Medulla oblongata (tissue), 1 donor: ENCODE measurements around the gene SUPT3H.

Experiments used
- DNase-seq: peaks from one replicate; pipeline ENCODE4 v3.0.0-alpha.2; 2015; ENCODE audit errors: extremely low spot score

SUPT3H gene

DNA sequence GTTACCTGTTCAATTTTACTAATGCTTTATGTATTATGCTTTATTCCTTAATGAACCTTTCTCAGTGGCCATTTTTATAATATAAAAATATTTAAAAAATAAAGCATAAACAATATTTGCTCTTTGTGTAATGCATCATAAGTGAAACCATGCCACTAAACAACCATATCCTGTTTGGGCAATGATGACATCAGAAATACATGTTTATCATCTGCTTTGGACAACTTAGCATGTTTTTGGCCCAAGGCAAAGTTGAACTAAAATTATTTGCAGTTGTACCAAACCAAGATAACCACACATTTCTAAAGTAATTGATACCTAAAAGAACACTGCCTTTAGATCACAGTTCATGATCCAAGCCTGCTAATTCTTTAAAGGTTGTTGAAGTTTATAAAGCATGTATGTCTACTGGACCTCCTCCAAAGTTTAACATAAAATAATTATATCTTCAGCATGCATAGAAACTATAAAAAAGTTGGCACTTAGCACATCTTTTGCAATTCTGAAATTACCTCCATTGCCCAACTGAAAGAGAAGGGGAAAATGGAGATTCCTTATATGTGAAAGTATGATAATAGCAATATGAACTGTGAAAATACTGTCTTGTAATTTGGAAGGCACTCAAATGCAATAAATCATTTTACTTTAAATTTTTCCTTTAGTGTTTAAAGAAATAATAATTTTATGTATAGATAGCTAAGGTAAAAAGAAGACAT is 375.2 kb downstream of the SUPT3H start:
- DNase-seq, result no peak

DNA sequence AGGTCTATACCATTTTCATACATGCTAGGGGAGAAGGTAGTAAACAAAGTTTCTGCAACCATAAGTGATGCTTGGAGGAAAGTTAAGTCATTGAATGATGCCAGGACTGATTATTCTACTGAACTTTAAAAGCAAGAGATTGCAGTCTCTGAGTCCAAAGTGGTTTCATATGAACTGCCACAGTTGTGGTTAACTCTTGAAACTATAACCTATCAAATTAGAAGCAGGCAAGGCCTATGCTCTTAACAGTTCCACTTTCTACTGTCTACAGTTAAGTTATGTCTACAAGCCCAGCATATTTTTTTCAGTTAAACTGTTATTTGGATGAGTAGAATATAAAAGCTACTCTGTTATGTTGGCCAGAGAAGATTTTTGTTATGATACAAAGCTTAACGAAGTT is 376.1 kb downstream of the SUPT3H start:
- no peak for DNase-seq

DNA sequence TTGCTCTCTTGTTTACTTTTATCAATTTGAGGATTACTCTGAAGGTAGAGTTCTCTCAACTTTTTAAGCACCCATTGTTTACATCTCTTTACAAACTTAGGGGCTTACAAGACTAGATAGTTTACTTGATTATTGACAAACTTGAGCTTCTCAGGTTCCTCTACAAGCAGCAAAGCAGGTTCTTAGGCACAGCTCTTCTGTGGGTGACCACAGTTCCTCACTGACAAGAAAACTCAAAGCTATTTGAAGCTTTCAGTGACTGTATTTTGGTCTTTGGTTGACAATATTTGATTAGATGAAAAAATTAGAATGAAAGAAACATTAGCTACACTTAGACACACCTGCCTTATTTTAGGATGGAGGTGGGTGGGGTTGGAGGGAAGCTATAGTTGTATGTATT is 376.9 kb downstream of the SUPT3H start:
- no peak for DNase-seq

DNA sequence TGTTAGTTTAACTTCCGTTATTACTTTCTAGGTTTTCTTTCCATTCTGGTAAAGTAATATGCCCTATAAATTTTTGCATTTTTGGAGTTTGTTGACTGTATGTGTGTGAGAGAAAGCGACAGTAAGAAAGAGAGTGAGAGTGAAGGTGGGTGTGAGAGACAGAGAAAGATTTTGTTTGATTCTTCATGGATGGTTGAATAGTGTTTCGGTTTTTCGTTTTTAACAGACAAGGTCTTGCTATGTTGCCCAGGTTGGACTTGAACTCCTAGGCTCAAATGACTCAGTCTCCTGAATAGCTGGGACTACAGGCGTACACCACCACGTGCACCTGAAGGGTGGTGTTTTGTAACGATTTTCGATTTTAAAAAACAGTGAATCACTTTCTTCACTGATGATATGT is 378.7 kb downstream of the SUPT3H start:
- no peak for DNase-seq

DNA sequence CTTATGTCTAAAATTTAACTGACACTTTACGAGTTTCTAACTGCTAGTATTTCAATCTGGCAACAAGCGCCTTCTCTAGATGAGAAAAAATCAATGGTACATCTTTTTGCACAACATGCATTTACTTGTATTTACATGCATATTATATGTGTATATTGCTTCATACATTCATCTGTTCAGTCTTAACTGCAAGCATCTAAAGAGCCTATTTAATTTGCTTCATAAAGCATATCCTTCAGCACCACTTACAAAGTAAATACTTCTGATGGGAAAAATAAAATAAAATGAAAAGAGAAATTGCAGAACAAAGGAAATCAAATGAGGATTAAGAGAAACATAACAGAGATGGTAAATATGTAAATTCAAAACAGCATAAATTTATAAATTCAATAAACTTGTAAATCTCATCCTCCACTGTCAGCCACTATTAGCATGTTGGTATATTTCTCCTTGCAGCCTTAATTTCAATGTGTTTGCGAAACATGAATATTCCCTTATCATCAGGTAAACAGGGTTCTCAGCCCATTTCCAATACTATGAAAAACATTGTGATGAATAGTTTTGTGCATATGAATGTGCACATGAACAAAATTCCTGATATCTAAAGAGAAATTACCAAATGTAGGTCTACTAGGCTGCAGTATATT is 382.1 kb downstream of the SUPT3H start:
- no peak for DNase-seq

DNA sequence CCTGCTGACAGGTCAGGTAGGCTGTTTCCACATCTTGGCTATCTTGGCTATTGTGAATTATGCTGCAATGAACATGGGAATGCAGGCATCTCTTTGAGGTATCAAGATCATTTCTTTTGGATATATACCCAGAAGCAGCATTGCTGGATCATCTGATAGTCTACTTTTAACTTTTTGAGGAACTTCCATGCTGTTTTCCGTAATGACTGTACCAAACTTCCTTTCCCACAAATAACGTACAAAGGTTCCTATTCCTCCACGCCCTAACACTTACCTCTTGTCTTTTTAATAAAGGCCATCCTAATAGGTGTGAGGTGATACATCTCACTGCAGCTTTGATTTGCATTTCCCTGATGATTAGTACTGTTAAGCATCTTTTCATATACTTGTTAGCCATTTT is 388.3 kb downstream of the SUPT3H start:
- peak; percentile 54 for DNase-seq

DNA sequence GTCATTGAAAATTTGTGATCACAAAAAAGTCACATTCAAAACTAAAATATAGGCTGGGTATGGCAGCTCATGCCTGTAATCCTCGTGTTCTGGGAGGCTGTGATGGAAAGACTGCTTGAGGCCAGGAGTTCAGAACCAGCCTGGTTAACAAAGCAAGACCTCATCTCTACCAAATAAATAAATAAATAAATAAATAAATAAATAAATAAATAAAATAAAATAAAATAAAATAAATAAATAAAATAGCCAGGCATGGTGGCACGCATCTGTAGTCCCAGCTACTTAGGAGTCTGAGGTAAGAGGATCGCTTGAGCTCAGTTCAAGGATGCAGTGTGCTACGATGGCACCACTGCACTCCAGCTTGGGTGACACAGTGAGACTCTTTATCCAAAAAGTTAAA is 392.7 kb downstream of the SUPT3H start:
- DNase-seq, result no peak

DNA sequence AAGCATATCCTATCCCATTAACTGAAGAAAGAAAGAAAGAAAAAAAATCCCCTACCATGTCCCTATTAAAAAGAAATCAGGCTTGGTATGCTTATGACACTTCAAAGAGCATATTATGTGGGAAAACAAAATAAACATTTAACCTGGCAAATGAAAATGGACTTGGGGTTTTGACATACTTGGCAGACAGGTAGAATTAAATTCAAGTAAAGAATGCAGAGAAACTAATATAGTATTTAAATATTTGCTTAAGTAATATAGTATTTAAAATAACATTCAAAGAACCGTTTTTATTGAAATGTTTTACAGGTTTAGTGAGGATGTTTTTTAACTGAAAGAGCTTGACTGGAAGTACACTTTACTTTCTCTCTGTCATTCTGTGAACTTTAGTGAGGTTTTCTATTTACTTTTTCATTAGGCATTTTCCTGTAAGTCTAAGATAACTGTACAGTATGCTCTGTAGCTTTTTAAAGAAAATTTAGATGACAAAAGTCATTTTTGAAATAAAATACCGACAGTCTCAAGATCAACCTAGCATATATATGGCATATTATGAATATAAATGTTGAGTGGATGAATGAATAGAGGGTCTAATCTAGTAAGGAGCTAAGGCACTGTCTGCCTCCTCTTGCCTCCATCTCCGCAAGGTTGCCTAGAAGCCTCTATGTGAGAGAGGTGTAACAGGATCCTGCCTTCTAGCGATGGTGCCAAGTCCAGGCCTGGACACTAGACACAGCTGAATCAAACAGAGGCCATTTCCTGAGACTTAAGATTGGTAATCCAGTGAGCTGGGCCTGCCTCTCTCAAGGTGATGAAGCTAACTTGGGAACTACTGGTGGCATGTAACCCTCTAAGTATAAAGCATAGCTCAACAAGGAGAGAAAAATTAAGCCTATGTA is 394.0 kb downstream of the SUPT3H start:
- DNase-seq, result no peak

DNA sequence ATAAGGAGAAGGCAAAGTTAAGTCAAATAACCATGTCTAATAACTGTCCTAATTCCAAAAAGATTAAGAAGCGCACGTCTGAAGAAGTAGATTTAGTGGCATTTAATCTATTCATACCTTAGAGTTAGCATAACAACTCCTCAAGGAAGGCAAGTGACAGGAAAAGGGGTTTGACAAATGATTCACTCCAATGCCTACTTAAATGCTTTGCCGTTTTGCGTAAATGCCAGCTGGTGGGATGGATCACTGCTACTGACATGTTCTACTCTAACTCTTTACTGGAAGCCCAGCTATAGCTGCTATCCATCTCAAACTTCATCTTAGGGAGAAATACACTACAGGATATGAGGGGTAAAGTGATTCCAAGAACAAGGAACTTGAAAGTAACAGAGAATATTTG is 396.9 kb downstream of the SUPT3H start:
- DNase-seq, result no peak

DNA sequence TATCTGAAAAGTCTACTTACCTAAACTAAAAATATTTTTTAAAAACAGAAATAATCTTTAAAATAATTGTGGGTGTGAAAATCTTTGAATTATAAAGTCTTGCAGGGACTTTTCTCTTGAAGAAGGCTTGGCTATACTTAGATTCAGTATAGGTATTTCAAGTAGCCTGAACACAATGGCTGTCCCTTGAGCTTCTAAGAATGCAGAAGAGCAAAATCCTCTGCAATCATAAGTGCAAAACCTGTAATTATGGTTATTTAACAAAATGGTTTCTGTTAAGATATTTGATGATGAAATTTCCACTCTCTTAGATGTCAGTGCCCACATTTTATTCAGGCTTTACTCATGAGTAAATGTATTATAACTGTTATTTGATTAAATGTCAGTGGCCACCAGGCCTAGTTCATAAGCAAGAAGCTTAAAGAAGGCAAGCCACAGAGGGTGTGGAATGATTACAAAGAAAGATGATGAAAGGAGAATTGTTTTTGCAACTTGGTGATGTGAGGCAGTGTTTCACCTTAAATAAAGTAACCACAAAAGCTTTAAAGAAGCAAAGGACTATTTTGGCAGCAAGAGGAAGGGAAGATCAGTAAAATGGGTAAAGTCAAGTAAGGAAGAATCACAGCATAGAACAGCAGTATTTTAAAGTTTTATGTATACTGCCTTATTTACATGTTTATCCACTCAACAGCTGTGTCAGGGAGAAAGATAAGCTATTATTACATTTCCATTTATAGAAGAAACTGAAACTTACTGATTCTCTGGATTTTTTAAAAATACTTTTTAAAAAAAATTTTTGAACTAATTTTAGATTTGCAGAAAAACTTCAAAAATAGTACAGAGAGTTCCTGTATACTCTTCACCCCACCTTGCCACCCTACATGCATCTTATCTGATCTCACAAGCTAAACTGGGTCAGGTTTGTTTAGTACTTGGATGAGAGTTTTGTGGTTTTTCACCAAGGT is 400.8 kb downstream of the SUPT3H start:
- DNase-seq, result no peak

DNA sequence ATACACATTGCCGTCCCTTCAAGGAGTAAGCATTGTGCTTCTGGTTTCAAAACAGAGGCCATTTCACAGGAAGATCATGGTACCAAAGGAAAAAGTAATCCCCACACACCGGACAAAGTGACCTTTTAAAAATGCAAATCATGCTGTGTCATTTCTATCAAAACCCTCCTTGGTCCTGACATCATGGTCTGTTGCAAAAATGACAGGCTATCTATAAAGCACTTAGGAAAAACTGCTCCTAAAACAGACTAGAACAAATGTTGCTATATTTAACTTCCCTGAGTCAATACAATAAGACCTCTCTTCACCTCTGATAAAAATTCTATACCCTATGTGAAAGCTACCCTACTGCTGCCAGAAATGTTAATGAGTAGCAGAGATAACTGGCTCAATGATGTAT is 403.2 kb downstream of the SUPT3H start:
- no peak for DNase-seq

DNA sequence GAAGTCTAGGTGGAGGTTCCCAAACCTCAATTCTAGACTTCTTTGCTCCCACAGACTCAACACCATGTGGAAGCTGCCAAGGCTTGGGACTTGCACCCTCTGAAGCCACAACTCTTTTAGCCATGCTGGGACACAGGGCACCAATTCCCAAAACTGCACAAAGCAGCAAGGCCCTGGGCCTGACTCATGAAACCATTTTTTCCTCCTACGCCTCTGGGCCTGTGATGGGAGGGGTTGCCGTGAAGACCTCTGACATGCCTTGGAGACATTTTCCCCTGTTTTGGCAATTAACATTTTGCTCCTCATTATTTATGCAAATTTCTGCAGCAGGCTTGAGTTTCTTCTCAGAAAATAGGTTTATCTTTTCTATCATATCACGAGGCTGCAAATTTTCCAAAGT is 405.0 kb downstream of the SUPT3H start:
- no peak for DNase-seq

DNA sequence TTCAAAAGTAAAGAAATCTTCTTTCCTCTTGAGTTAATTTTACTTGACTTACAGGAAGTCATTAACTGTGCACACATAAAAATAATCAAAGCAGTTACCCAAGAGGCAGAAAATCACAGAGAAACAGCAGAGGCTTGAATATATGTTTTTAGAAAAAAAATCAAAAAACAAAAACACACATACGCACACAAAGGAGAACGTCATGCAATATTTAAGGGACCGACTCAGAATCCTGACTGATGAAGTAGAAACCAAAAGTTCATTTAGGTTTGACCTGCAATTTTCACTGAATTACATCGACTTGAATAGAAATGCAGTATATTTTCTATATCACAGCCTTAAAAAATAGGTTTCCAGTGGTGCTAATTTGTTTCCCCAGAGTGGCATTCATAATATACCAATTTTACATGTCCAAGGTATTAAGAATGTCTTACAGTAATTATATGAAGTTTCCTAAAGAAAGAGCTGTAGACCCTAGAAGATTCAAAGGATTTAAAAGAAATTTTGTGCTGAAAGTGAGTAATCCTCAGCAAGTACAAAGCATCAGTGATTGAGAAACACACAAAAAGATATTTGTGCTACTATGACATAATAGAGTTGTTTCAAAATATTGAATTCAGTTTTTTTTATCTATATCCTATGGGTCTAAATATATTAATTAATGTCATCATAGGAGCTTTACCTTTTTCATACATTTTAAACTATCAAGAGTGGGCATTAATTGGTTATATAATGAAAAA is 408.1 kb downstream of the SUPT3H start:
- no peak for DNase-seq

DNA sequence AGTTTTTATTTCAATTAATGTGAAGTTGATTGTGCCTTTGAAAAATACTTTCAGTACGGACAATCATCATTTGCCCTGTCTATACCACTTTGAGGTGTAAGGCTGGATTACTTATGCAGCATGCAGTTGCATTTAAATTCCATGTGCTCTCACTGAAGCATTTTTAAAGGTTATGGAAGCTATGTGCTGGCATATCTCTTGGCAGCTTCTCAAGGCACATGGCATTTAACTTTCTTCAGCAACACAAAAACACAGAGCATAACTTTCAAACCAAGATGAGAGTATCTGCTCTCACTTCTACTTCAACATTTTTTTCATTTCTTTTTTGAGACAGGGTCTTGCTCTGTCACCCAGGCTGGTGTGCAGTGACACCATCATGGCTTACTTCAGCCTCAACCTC is 410.3 kb downstream of the SUPT3H start:
- no peak for DNase-seq

DNA sequence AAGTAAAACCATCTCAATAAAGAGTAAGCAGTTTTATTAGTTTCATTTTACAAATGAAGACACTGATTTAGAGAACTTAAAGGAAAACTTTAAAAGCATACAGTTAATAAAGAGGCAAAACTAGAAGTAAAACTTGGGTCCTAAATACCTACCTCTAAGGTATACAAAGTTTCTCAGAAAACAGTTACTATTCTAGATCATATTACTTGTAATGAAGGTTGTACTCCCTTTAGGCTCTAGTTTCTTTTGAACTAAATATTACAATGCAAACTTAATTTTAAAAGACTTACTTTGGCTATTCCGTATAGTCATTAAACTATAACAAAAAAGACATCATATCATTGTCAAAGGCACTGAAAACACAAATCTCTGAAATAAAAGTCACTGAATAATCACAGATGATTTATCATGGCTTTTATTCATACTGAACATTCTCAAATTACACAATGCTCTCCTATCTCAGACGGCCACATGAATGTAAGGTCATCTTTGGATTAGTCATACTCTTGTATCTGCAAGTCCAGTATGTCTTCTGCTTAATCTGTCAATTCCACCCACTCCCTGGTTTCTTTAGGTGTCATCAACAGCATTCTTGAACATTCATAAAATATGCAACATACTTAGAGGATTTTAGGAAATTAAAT is 411.2 kb downstream of the SUPT3H start:
- DNase-seq, result no peak

DNA sequence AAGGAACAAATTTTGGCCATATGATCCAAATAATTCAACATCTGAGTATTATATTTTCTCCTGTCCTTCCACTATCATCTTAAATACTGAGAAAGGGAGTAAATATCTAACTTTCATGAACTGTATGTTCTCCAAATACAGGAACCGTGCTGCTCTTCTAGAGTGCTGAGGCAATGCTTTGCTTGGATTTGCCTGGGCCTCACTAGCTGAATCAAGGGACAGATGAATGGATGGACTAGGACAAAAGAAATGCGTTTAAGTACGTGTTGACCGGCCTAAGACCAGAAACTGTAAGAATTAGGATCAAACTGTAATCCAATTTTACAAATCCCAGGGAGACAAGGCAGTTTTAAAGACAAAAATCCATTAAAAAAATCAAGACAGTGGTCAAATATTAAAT is 412.0 kb downstream of the SUPT3H start:
- no peak for DNase-seq

DNA sequence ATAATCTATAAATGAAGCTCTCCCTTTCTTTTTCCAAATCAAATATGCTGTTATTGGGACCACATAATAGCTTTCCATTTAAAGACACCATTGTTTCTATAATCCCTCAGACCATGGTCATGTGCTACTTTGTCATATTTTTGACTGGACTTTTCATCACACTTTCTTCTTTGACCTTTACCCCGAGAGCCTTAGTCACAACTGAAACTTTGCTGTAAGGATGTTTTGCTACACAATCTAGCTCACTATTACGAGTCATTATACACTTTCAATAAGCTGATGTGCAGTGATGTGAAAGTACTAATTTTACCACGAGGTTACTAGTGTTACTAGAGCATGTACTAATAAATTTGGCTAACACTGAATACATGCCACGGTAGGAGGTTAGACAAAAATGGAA is 416.8 kb downstream of the SUPT3H start:
- DNase-seq, result no peak

DNA sequence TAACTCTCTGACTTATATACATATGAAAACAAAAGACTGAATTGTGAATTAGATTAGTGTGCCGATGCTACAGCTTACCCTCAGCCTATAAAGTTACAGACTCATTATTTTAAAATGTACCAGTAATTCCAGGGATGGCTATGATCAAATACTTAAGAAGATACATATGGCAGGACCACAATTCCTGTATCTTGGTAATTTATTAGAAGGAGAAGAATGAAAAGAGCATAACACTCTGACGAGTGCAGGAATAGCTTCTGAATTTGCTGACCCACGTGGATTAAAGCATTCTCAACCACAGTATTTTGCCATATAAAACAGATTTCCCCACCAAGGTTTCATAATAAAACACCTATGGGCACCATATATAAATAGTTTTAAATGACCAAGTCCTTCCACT is 418.1 kb downstream of the SUPT3H start:
- no peak for DNase-seq

DNA sequence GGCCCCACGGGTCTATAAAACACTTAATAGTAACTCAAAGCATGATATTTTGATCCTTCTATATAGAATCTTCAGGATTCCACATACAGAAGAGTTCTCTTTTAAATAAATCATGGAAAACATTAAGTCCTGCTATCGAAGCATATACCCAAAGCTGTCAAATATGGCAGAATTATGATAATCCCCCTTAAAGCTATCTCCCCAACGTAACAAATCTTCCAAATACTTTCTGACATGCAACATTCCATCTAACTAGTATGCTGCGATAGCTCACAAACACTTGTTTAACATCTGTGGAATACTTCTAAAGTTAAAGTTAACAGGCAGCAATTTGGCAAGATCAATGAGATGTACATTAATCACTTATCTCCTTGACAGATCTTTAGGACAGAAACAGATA is 420.6 kb downstream of the SUPT3H start:
- no peak for DNase-seq

DNA sequence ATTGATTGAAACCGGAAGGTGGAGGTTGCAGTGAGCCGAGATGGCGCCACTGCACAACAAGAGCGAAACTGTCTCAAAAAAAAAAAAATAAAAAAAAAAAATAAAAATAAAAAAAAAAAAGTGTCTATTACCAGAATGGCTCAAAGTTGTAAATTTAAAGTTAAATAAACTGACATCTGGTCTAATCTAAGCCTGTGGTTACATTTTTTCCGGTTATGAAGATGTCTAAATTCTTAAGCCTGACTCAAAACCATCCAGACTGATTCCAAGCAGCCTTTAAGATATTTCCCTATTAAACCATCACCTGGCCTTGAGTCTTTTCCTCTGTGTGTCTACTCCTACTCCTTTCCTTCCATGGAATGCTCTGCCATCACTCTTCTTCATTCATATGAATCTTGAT is 421.3 kb downstream of the SUPT3H start:
- no peak for DNase-seq
